ENCODE measurements around the gene GLI2. TPM values are rescaled to one million over a fixed set of nuclear protein-coding genes. Genes with fewer than 3 reads are reported as not detected.

Gene GLI2
- total RNA-seq, 2 donors from 2014 or later, result 17.0 to 24.2 TPM

DNA sequence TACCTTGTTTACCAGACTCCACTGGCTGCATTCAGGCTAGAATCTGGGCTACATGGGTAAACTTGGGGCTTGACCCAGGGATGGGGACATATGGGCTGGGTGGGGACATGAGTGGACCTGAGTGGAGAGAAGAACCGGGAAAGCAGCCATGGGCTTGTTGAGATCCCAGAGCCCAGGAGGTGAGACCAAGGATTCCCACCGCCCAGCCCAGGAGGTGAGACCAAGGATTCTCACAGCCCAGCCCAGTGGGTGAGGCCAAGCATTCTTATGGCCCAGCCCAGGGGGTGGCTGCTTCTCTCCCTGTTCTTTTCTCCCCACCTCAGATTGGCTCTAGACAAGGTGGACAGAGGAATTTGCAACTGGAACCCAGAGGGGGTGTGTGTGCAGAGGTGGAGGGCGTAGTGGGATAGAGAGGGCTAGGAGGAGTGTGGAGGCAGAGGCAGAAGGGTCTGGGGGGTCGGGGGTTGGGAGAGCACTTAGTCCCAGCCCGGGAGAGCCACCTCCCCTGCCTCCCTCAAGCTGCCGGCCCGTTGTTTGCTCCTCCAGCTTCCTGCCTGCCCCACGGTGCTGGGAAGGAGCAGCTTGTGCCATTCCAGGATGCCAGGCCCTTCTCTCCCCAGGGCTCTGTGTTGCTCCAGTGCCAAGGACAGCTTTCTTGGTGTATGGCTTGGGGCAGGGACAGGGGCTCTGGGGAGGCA lies 25.6 kb downstream of the GLI2 start:
- peaks cover 21% of the 10 kb centered on the region for H3K4me1 ChIP-seq (ENCODE audit: control insufficient read depth, insufficient read depth, low read length)
- no peak overlapping the region for H3K27ac ChIP-seq (ENCODE audit: low read depth, low read length)
- H3K27me3 ChIP-seq (ENCODE audit: control insufficient read depth, insufficient read depth, low read length, poor library complexity, severe bottlenecking), result no peaks in the 10 kb centered on the region
- H3K9me3 Mint-ChIP-seq, result no peaks in the 10 kb centered on the region
- H3K4me3 ChIP-seq (ENCODE audit: low read length), result no peak overlapping the region
- WGBS, 2 experiments (ENCODE audit: insufficient coverage in 1 of 2, insufficient read length in 1 of 2), result 73 to 80% methylated on average over 4 to 8 of the region's 8 CpGs
- no peaks in the 10 kb centered on the region for H3K9me3 ChIP-seq (ENCODE audit: control insufficient read depth, low read length)
- no peaks in the 10 kb centered on the region for H3K36me3 ChIP-seq (ENCODE audit: control insufficient read depth, insufficient read depth, low read length)
- peak; percentile 63 for DNase-seq
- TF ChIP-seq, protein P1, sequence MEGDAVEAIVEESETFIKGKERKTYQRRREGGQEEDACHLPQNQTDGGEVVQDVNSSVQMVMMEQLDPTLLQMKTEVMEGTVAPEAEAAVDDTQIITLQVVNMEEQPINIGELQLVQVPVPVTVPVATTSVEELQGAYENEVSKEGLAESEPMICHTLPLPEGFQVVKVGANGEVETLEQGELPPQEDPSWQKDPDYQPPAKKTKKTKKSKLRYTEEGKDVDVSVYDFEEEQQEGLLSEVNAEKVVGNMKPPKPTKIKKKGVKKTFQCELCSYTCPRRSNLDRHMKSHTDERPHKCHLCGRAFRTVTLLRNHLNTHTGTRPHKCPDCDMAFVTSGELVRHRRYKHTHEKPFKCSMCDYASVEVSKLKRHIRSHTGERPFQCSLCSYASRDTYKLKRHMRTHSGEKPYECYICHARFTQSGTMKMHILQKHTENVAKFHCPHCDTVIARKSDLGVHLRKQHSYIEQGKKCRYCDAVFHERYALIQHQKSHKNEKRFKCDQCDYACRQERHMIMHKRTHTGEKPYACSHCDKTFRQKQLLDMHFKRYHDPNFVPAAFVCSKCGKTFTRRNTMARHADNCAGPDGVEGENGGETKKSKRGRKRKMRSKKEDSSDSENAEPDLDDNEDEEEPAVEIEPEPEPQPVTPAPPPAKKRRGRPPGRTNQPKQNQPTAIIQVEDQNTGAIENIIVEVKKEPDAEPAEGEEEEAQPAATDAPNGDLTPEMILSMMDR (conservative IDR thresholded peaks at IDR 0.05), result no peak
- H3K36me3 Mint-ChIP-seq (ENCODE audit: low read depth), result no peaks in the 10 kb centered on the region
- peaks cover 59% of the 10 kb centered on the region for H3K4me1 Mint-ChIP-seq
- H3K27ac Mint-ChIP-seq, result peak overlapping the region; percentile 3
- H3K27me3 Mint-ChIP-seq (ENCODE audit: insufficient read depth), result no peaks in the 10 kb centered on the region
- no peak overlapping the region for H3K9ac ChIP-seq (ENCODE audit: extremely low read depth, low read length, poor library complexity, severe bottlenecking)
- H3K4me3 Mint-ChIP-seq, result no peak overlapping the region

DNA sequence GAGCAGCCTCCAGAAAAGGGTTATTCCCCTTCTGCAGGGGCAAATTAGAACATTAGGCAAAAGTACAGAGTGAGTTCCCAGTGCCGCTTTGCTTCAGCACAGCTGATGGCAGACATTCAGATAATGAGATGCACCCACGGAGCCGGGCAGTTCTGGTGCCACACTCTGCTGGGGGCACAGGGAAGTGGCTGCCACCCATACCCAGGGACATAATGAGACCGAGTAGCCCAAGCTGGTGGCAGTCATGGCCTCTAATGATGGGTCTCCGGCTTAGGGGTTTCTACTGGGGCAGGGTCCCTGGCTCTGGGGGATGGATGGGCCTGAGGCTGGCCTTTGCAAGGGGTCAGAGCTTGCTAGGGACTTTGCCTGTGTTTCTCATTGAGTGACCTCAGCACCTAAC lies 26.2 kb downstream of the GLI2 start:
- Mint-ChIP-seq H3K4me1 (peaks cover 65% of the 10 kb centered on the region), H3K9me3 (no peaks in the 10 kb centered on the region), H3K36me3 (ENCODE audit: low read depth) (no peaks in the 10 kb centered on the region)

DNA sequence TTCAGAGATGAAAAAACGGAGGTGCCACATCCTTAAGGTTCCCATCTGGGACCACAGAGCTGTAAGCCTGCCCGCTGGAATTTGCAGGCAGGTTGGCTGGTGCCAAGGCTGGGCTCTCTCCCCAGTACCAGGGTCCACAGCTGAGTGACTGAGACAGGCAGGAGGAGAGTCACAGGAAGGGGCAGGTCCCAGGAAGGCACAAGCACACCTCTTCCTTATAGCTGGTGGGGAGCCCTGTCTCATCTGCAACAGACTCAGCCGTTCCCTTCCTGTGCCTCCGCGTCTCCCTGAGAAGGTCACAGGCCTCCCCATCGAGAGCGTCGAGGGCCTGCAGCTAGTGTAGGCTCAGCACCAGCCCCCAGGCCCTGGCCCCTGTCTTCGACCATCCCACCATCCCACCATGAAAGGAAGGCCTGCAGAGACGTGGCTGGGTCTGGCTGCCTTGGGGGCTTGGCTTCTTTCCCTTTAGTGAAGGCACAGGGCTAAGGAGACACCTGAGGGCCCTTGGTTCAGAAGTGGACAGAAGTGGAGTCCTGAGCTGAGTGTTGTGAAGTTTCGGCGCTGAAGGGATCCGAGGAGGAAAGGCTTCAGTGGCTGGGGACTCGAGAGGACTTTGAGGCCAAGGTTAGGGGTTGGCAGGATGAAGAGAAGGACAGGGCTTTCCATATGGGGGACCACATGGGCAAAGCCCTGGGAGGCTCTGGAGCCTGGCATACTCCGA lies 26.8 kb downstream of the GLI2 start:
- Mint-ChIP-seq H3K36me3 (ENCODE audit: low read depth) (no peaks in the 10 kb centered on the region), H3K27ac (no peak overlapping the region), H3K4me1 (peaks cover 66% of the 10 kb centered on the region), H3K27me3 (ENCODE audit: insufficient read depth) (no peaks in the 10 kb centered on the region), H3K4me3 (no peak overlapping the region), H3K9me3 (no peaks in the 10 kb centered on the region)
- Histone ChIP-seq H3K36me3 (ENCODE audit: control insufficient read depth, insufficient read depth, low read length) (no peaks in the 10 kb centered on the region), H3K27ac (ENCODE audit: low read depth, low read length) (no peak overlapping the region), H3K27me3 (ENCODE audit: control insufficient read depth, insufficient read depth, low read length, poor library complexity, severe bottlenecking) (no peaks in the 10 kb centered on the region), H3K9me3 (ENCODE audit: control insufficient read depth, low read length) (no peaks in the 10 kb centered on the region), H3K4me1 (ENCODE audit: control insufficient read depth, insufficient read depth, low read length) (peaks cover 25% of the 10 kb centered on the region), H3K9ac (ENCODE audit: extremely low read depth, low read length, poor library complexity, severe bottlenecking) (no peak overlapping the region), H3K4me3 (ENCODE audit: low read length) (no peak overlapping the region)
- TF ChIP-seq, protein P1 (conservative IDR thresholded peaks at IDR 0.05), result no peak
- 92 to 96% methylated on average over 9 to 15 of the region's 15 CpGs for WGBS, 2 experiments (ENCODE audit: insufficient coverage in 1 of 2, insufficient read length in 1 of 2)
- DNase-seq, result peak; percentile 41

More for the DNA sequence above, 26.2 kb downstream of the GLI2 start:
- WGBS, 2 experiments (ENCODE audit: insufficient coverage in 1 of 2, insufficient read length in 1 of 2), result 91 to 100% methylated on average over 1 to 5 of the region's 5 CpGs
- DNase-seq, result no peak
- Histone ChIP-seq H3K27me3 (ENCODE audit: control insufficient read depth, insufficient read depth, low read length, poor library complexity, severe bottlenecking) (no peaks in the 10 kb centered on the region), H3K27ac (ENCODE audit: low read depth, low read length) (no peak overlapping the region), H3K4me3 (ENCODE audit: low read length) (no peak overlapping the region), H3K9me3 (ENCODE audit: control insufficient read depth, low read length) (no peaks in the 10 kb centered on the region), H3K9ac (ENCODE audit: extremely low read depth, low read length, poor library complexity, severe bottlenecking) (no peak overlapping the region), H3K4me1 (ENCODE audit: control insufficient read depth, insufficient read depth, low read length) (peaks cover 25% of the 10 kb centered on the region), H3K36me3 (ENCODE audit: control insufficient read depth, insufficient read depth, low read length) (no peaks in the 10 kb centered on the region)
- TF ChIP-seq, protein P1 (conservative IDR thresholded peaks at IDR 0.05), result no peak
- no peak overlapping the region for H3K27ac Mint-ChIP-seq
- H3K27me3 Mint-ChIP-seq (ENCODE audit: insufficient read depth), result no peaks in the 10 kb centered on the region
- no peak overlapping the region for H3K4me3 Mint-ChIP-seq
